CD4-positive, alpha-beta memory T cell (primary cell): ENCODE results near the gene MCCD1. TPM values are rescaled to one million over a fixed set of nuclear protein-coding genes. Genes with fewer than 3 reads are reported as not detected.
"Not testable (repeated sequence)": the region's sequence is repeated elsewhere in the genome, so short reads cannot be mapped to it uniquely, and the experiment has no call there.

Source experiments
- CTCF ChIA-PET: fragments of 350-600 bp; sonication (Branson Sonifier 250); formaldehyde crosslinking; loops from one replicate; lab custom pipeline; 2021; ENCODE audit warnings: inconsistent platforms; ENCODE audit not compliant: partially characterized antibody; lab: Charles Lee
- POLR2A ChIA-PET: fragments of 350-600 bp; sonication (Branson Sonifier 250); formaldehyde crosslinking; loops from one replicate; lab custom pipeline; 2021; ENCODE audit not compliant: partially characterized antibody; lab: Charles Lee
- DNase-seq, 5 donors: peaks; one replicate each; pipeline versions ENCODE4 v3.0.0 to v3.0.0-alpha.2; 2020 to 2022; ENCODE audit warnings: mixed read lengths in 1 of 5
- H3K27ac ChIP-seq: one replicate; pipeline ENCODE4 v1.7.0; 2013; ENCODE audit warnings: low read depth, low read length
- H3K27me3 ChIP-seq: 2 replicates; pipeline ENCODE4 v1.7.0; 2013; ENCODE audit warnings: mild to moderate bottlenecking, low read length, moderate library complexity; ENCODE audit not compliant: insufficient read depth
- H3K36me3 ChIP-seq: 2 replicates; pipeline ENCODE4 v1.7.0; 2013; ENCODE audit warnings: mild to moderate bottlenecking, low read length, moderate library complexity; ENCODE audit not compliant: insufficient read depth
- H3K4me1 ChIP-seq: 2 replicates; pipeline ENCODE4 v1.7.0; 2013; ENCODE audit warnings: mild to moderate bottlenecking, low read length, moderate library complexity; ENCODE audit not compliant: insufficient read depth
- H3K4me3 ChIP-seq, 2 donors: one replicate each; pipeline ENCODE4 v1.7.0; 2013; ENCODE audit warnings: low read length in 2 of 2, mild to moderate bottlenecking in 1 of 2
- H3K9me3 ChIP-seq, 2 donors: one replicate each; pipeline ENCODE4 v1.7.0; 2013; ENCODE audit warnings: low read length in 2 of 2, control low read depth in 1 of 2; ENCODE audit not compliant: control insufficient read depth in 1 of 2
- H3K27ac Mint-ChIP-seq, 7 donors: one replicate each; pipeline ENCODE4 v1.8.0; 2020 to 2021; ENCODE audit warnings: mixed read lengths in 7 of 7, mild to moderate bottlenecking in 6 of 7, inconsistent platforms in 3 of 7, moderate library complexity in 3 of 7
- H3K27me3 Mint-ChIP-seq, 2 donors: one replicate each; pipeline ENCODE4 v1.8.0; 2020 to 2021; ENCODE audit warnings: mixed read lengths in 2 of 2
- H3K36me3 Mint-ChIP-seq, 2 donors: one replicate each; pipeline ENCODE4 v1.8.0; 2020 to 2021; ENCODE audit warnings: mixed read lengths in 2 of 2, inconsistent platforms in 1 of 2, mild to moderate bottlenecking in 1 of 2
- H3K4me1 Mint-ChIP-seq, 4 donors: one replicate each; pipeline ENCODE4 v1.8.0; 2020 to 2021; ENCODE audit warnings: mixed read lengths in 4 of 4, mild to moderate bottlenecking in 1 of 4
- H3K4me3 Mint-ChIP-seq, 8 donors: one replicate each; pipeline ENCODE4 v1.8.0; 2020 to 2021; ENCODE audit warnings: mixed read lengths in 8 of 8, mild to moderate bottlenecking in 7 of 8, moderate library complexity in 6 of 8, inconsistent platforms in 3 of 8
- H3K9me3 Mint-ChIP-seq, 8 donors: one replicate each; pipeline ENCODE4 v1.8.0; 2020 to 2021; ENCODE audit warnings: mixed read lengths in 8 of 8, mild to moderate bottlenecking in 5 of 8, inconsistent platforms in 3 of 8, moderate library complexity in 1 of 8
- intact Hi-C: fragments of 100-400 bp; cut with micrococcal nuclease; formaldehyde crosslinking; loops from one replicate; pipeline ENCODE4 v1.15.1; 2023
- polyA plus RNA-seq, 2 donors: library from polyadenylated mRNA; unstranded; fragments of 300-500 nt; fragmentation: Illumina TruSeq; gene quantifications; one replicate each; pipeline ENCODE4 v1.2.3, GENCODE V29; 2021
- total RNA-seq, 2 experiments: library from RNA; stranded (reverse); gene quantifications; one replicate each; pipeline ENCODE4 v1.2.3, GENCODE V29; 2021

Gene MCCD1
- total and polyA plus RNA-seq, 4 experiments from 2014 or later, result not detected

GRCh38 chr6:31495580-31495979, 33.2 kb upstream of the MCCD1 start:
- H3K27ac Mint-ChIP-seq, result peak overlapping the region; percentile 61 to 96 (median 93)
- Histone ChIP-seq H3K27me3 (no peaks in the 10 kb centered on the region), H3K4me1 (peaks cover 65% of the 10 kb centered on the region), H3K36me3 (no peaks in the 10 kb centered on the region), H3K9me3 (no peaks in the 10 kb centered on the region), H3K4me3 (peak overlapping the region in 1 of 2 donors; percentile 91), H3K27ac (peak overlapping the region; percentile 77)
- peak overlapping the region; percentile 85 to 98 (median 93) for H3K4me3 Mint-ChIP-seq
- ChIA-PET CTCF (interaction anchor here (1.0 to 6.3 kb wide), 7 partner anchors 46 to 335 kb away, joined by 3 to 82 read pairs (median 17); partner anchors contain the start of genes DDX39B, LTB and NFKBIL1), POLR2A (interaction anchor here (1.0 to 7.8 kb wide), 11 partner anchors 24 to 103 kb away, joined by 3 to 152 read pairs (median 5); partner anchors contain the start of genes DDX39B, LTA, LTB and MCCD1)
- peaks cover 36 to 72% (median 53%) of the 10 kb centered on the region in 4 donors for H3K4me1 Mint-ChIP-seq
- H3K27me3 Mint-ChIP-seq, result no peaks in the 10 kb centered on the region
- intact Hi-C loops, result no loop called here
- H3K36me3 Mint-ChIP-seq, result peaks cover 0 to 15% of the 10 kb centered on the region in 2 donors
- DNase-seq, result no peak
- H3K9me3 Mint-ChIP-seq, result peaks cover 0 to 2% (median 0%) of the 10 kb centered on the region in 8 donors

- H3K27ac ChIP-seq, result peak overlapping the region; percentile 78
- H3K27me3 ChIP-seq, intact Hi-C loops, H3K9me3 Mint-ChIP-seq, H3K9me3 ChIP-seq, H3K27me3 Mint-ChIP-seq, H3K36me3 ChIP-seq: not testable (repeated sequence)
- peak overlapping the region; percentile 67 to 86 for H3K4me3 ChIP-seq
- Mint-ChIP-seq H3K4me3 (peak overlapping the region; percentile 90 to 98 (median 94)), H3K36me3 (peaks cover 0 to 15% of the 10 kb centered on the region in 2 donors), H3K27ac (peak overlapping the region; percentile 85 to 97 (median 95)), H3K4me1 (peaks cover 44 to 82% (median 60%) of the 10 kb centered on the region in 4 donors)
- CTCF ChIA-PET, result interaction anchor here (0.6 to 6.3 kb wide), 5 partner anchors 22 to 100 kb away, joined by 3 to 82 read pairs (median 6); partner anchors contain the start of gene DDX39B
- peaks cover 54% of the 10 kb centered on the region for H3K4me1 ChIP-seq
- POLR2A ChIA-PET, result interaction anchor here (1.0 to 7.8 kb wide), 12 partner anchors 23 to 155 kb away, joined by 3 to 152 read pairs (median 4); partner anchors contain the start of genes BAG6, DDX39B, LTB and MICA
- peak in 2 of 5 donors; percentile 7 to 12 for DNase-seq
Observed at GRCh38 chr6:31496826-31497225, 31.9 kb upstream of the MCCD1 start.

- Mint-ChIP-seq H3K36me3 (peaks cover 0 to 13% of the 10 kb centered on the region in 2 donors), H3K27me3 (no peaks in the 10 kb centered on the region), H3K4me1 (peaks cover 47 to 85% (median 63%) of the 10 kb centered on the region in 4 donors), H3K27ac (peak within 1 kb of the TSS; percentile 85 to 97 (median 95)), H3K4me3 (peak within 1 kb of the TSS; percentile 90 to 98 (median 94)), H3K9me3 (peaks cover 0 to 2% (median 0%) of the 10 kb centered on the region in 8 donors)
- ChIA-PET CTCF (interaction anchor here (0.6 to 6.3 kb wide), 5 partner anchors 19 to 99 kb away, joined by 3 to 82 read pairs (median 6); partner anchors contain the start of gene DDX39B), POLR2A (interaction anchor here (0.6 to 7.8 kb wide), 14 partner anchors 24 to 478 kb away, joined by 3 to 152 read pairs (median 6); partner anchors contain the start of genes ATP6V1G2, BAG6, DDX39B and LTB)
- Histone ChIP-seq H3K27ac (peak within 1 kb of the TSS; percentile 78), H3K9me3 (no peaks in the 10 kb centered on the region), H3K4me1 (peaks cover 53% of the 10 kb centered on the region), H3K4me3 (peak within 1 kb of the TSS; percentile 67 to 86), H3K27me3 (no peaks in the 10 kb centered on the region), H3K36me3 (no peaks in the 10 kb centered on the region)
- peak; percentile 80 to 94 (median 81) for DNase-seq
- intact Hi-C loops, result no loop called here
Observed at GRCh38 chr6:31497531-31498476, 31.0 kb upstream of the MCCD1 start, which contains the start of gene MICB. TSS of gene MICB (plus strand) at chr6:31498145. CDS start at chr6:31498194, 49 bp downstream.

GRCh38 chr6:31498748-31499147, 30.0 kb upstream of the MCCD1 start:
- H3K4me1 ChIP-seq, result peaks cover 50% of the 10 kb centered on the region
- Mint-ChIP-seq H3K4me1 (peaks cover 49 to 88% (median 63%) of the 10 kb centered on the region in 4 donors), H3K27ac (peak overlapping the region in 6 of 7 donors; percentile 47 to 92 (median 78)), H3K4me3 (peak overlapping the region; percentile 85 to 93 (median 89)), H3K36me3 (peaks cover 0 to 13% of the 10 kb centered on the region in 2 donors), H3K9me3 (peaks cover 0 to 2% (median 0%) of the 10 kb centered on the region in 8 donors), H3K27me3 (no peaks in the 10 kb centered on the region)
- H3K27me3 ChIP-seq, result no peaks in the 10 kb centered on the region
- H3K9me3 ChIP-seq, result no peaks in the 10 kb centered on the region
- H3K27ac ChIP-seq, result peak overlapping the region; percentile 78
- no peak for DNase-seq
- ChIA-PET POLR2A (interaction anchor here (0.6 to 7.8 kb wide), 3 partner anchors 42 to 479 kb away, joined by 6 to 152 read pairs (median 43); partner anchors contain the start of genes DDX39B and TNF), CTCF (interaction anchor here (0.6 to 2.1 kb wide), 3 partner anchors 15 to 52 kb away, joined by 3 to 6 read pairs (median 3); partner anchors contain the start of gene DDX39B)
- intact Hi-C loops, result no loop called here
- no peaks in the 10 kb centered on the region for H3K36me3 ChIP-seq
- no peak overlapping the region for H3K4me3 ChIP-seq

- intact Hi-C loops, DNase-seq, H3K27me3 Mint-ChIP-seq, H3K4me3 ChIP-seq, H3K27me3 ChIP-seq, H3K36me3 ChIP-seq, H3K9me3 Mint-ChIP-seq, H3K27ac ChIP-seq, H3K9me3 ChIP-seq: not testable (repeated sequence)
- Mint-ChIP-seq H3K4me1 (peaks cover 49 to 84% (median 65%) of the 10 kb centered on the region in 4 donors), H3K27ac (peak overlapping the region in 2 of 7 donors; percentile 47 to 85), H3K4me3 (peak overlapping the region in 3 of 8 donors; percentile 86 to 88 (median 87)), H3K36me3 (peaks cover 0 to 13% of the 10 kb centered on the region in 2 donors)
- CTCF ChIA-PET, result interaction anchor here (1.2 kb wide), 1 partner anchor 42 kb away, joined by 3 read pairs; the partner anchor contains the start of gene DDX39B
- POLR2A ChIA-PET, result interaction anchor here (7.8 kb wide), 1 partner anchor 41 kb away, joined by 152 read pairs; the partner anchor contains the start of gene DDX39B
- peaks cover 50% of the 10 kb centered on the region for H3K4me1 ChIP-seq
Observed at GRCh38 chr6:31499648-31500047, 29.1 kb upstream of the MCCD1 start.

- Mint-ChIP-seq H3K4me1 (peaks cover 35 to 65% (median 48%) of the 10 kb centered on the region in 4 donors), H3K9me3 (no peaks in the 10 kb centered on the region), H3K27me3 (no peaks in the 10 kb centered on the region), H3K36me3 (peaks cover 15 to 17% of the 10 kb centered on the region in 2 donors), H3K27ac (peak overlapping the region in 5 of 7 donors; percentile 15 to 61 (median 54)), H3K4me3 (no peak overlapping the region)
- peaks cover 26% of the 10 kb centered on the region for H3K36me3 ChIP-seq
- no peak overlapping the region for H3K27ac ChIP-seq
- H3K4me1 ChIP-seq, result peaks cover 25% of the 10 kb centered on the region
- ChIA-PET POLR2A (interaction anchor here (1.6 kb wide), 1 partner anchor 39 kb away, joined by 6 read pairs; the partner anchor contains the start of gene DDX39B), CTCF (interaction anchor here (1.2 kb wide), 1 partner anchor 95 kb away, joined by 4 read pairs; no protein-coding TSS in a partner anchor)
- no peak for DNase-seq
- no peaks in the 10 kb centered on the region for H3K9me3 ChIP-seq
- H3K27me3 ChIP-seq, result no peaks in the 10 kb centered on the region
- intact Hi-C loops, result no loop called here
- no peak overlapping the region for H3K4me3 ChIP-seq
Observed at GRCh38 chr6:31502586-31502985, 26.2 kb upstream of the MCCD1 start.
